ENCODE data around the gene TDO2. TPM values are rescaled to one million over a fixed set of nuclear protein-coding genes. Genes with fewer than 3 reads are reported as not detected.
"Not testable (repeated sequence)": the region's sequence is repeated elsewhere in the genome, so short reads cannot be mapped to it uniquely, and the experiment has no call there.

The TDO2 gene
- total RNA-seq, 2 donors from 2014 or later: 0.09 to 4.8 TPM

GRCh38 chr4:155924637-155925036 is 21.1 kb downstream of the TDO2 start:
- no peak for DNase-seq (ENCODE audit: low spot score)
- no peaks in the 10 kb centered on the region for H3K4me1 ChIP-seq (replicated peaks)
- no peaks in the 10 kb centered on the region for H3K27me3 ChIP-seq (replicated peaks; ENCODE audit: insufficient read depth)
- TF ChIP-seq CTCF (IDR thresholded peaks at IDR 0.05) (no peak), POLR2AphosphoS5 (IDR thresholded peaks at IDR 0.05) (no peak), POLR2A (IDR thresholded peaks at IDR 0.05) (no peak)
- no peak overlapping the region for H3K4me3 ChIP-seq
- no peak overlapping the region for H3K27ac ChIP-seq
- H3K36me3 ChIP-seq: no peaks in the 10 kb centered on the region
- intact Hi-C loops (cut with DNase I): no loop called here
- H3K9me3 ChIP-seq: no peaks in the 10 kb centered on the region
- 69% methylated on average over 3 of the region's 3 CpGs for WGBS

- 97% methylated on average over 3 of the region's 3 CpGs for WGBS
- no peaks in the 10 kb centered on the region for H3K27me3 ChIP-seq (replicated peaks; ENCODE audit: insufficient read depth)
- intact Hi-C loops (cut with DNase I): no loop called here
- H3K27ac ChIP-seq: no peak overlapping the region
- H3K4me3 ChIP-seq: no peak overlapping the region
- H3K9me3 ChIP-seq: no peaks in the 10 kb centered on the region
- DNase-seq (ENCODE audit: low spot score): no peak
- no peaks in the 10 kb centered on the region for H3K36me3 ChIP-seq
- no peaks in the 10 kb centered on the region for H3K4me1 ChIP-seq (replicated peaks)
- TF ChIP-seq POLR2A (IDR thresholded peaks at IDR 0.05) (no peak), POLR2AphosphoS5 (IDR thresholded peaks at IDR 0.05) (no peak), CTCF (IDR thresholded peaks at IDR 0.05) (no peak)
Observed at GRCh38 chr4:155929833-155930232, 26.3 kb downstream of the TDO2 start.

GRCh38 chr4:155930330-155930729 is 26.8 kb downstream of the TDO2 start:
- Histone ChIP-seq H3K4me3 (no peak overlapping the region), H3K4me1 (replicated peaks) (no peaks in the 10 kb centered on the region), H3K27ac (no peak overlapping the region), H3K9me3 (no peaks in the 10 kb centered on the region), H3K36me3 (no peaks in the 10 kb centered on the region), H3K27me3 (replicated peaks; ENCODE audit: insufficient read depth) (no peaks in the 10 kb centered on the region)
- DNase-seq (ENCODE audit: low spot score): no peak
- intact Hi-C loops (cut with DNase I): no loop called here
- no peak for TF ChIP-seq POLR2A (IDR thresholded peaks at IDR 0.05)
- no peak for TF ChIP-seq CTCF (IDR thresholded peaks at IDR 0.05)
- TF ChIP-seq POLR2AphosphoS5 (IDR thresholded peaks at IDR 0.05): no peak
- 86% methylated on average over 2 of the region's 2 CpGs for WGBS

GRCh38 chr4:155931634-155932033 is 28.1 kb downstream of the TDO2 start:
- TF ChIP-seq POLR2A (IDR thresholded peaks at IDR 0.05): no peak
- no peak for TF ChIP-seq POLR2AphosphoS5 (IDR thresholded peaks at IDR 0.05)
- TF ChIP-seq CTCF (IDR thresholded peaks at IDR 0.05): no peak
- 96% methylated on average over 4 of the region's 4 CpGs for WGBS
- no peak overlapping the region for H3K27ac ChIP-seq
- intact Hi-C loops (cut with DNase I): no loop called here
- no peak overlapping the region for H3K4me3 ChIP-seq
- H3K9me3 ChIP-seq: no peaks in the 10 kb centered on the region
- H3K36me3 ChIP-seq: no peaks in the 10 kb centered on the region
- no peak for DNase-seq (ENCODE audit: low spot score)
- no peaks in the 10 kb centered on the region for H3K27me3 ChIP-seq (replicated peaks; ENCODE audit: insufficient read depth)
- peaks cover 4% of the 10 kb centered on the region for H3K4me1 ChIP-seq (replicated peaks)

DNA sequence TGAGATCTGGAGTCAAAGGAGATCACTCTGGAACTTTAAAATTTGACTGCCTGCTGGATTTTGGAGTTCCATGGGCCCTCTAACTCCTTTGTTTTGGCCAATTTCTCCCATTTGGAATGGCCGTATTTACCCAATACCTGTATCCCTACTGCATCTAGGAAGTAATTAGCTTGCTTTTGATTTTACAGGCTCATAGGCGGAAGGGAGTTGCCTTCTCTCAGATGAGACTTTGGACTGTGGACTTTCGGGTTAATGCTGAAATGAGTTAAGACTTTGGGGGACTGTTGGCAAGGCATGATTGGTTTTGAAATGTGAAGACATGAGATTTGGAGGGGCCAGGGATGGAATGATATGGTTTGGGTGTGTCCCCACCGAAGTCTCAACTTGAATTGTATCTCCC is 31.1 kb downstream of the TDO2 start:
- H3K36me3 ChIP-seq; H3K27me3 ChIP-seq (replicated peaks; ENCODE audit: insufficient read depth); intact Hi-C loops (cut with DNase I); H3K4me3 ChIP-seq; DNase-seq (ENCODE audit: low spot score); H3K27ac ChIP-seq; H3K9me3 ChIP-seq; H3K4me1 ChIP-seq (replicated peaks): not testable (repeated sequence)
- WGBS: 95% methylated on average over 4 of the region's 4 CpGs

Measured in prostate gland (tissue), 2 donors.